Globus pallidus (tissue), 1 donor: Measurements from ENCODE around the gene NCOA7.
"Not testable (repeated sequence)": the region's sequence is repeated elsewhere in the genome, so short reads cannot be mapped to it uniquely, and the experiment has no call there.

Experiments used
- DNase-seq: peaks from one replicate; pipeline ENCODE4 v3.0.0-alpha.2; 2015; ENCODE audit warnings: low spot score

Gene NCOA7

GRCh38 chr6:125835221-125835744 lies 44.5 kb downstream of the NCOA7 start:
- no peak for DNase-seq

GRCh38 chr6:125836466-125836865 lies 45.7 kb downstream of the NCOA7 start:
- no peak for DNase-seq

GRCh38 chr6:125839471-125839870 lies 48.7 kb downstream of the NCOA7 start:
- peak; percentile 82 for DNase-seq

GRCh38 chr6:125839879-125840278 lies 49.1 kb downstream of the NCOA7 start:
- DNase-seq, result no peak

- DNase-seq, result no peak
Measured at GRCh38 chr6:125841356-125842090, 50.8 kb downstream of the NCOA7 start.

- DNase-seq, result no peak
Measured at GRCh38 chr6:125842091-125842626, 51.4 kb downstream of the NCOA7 start.

- peak; percentile 74 for DNase-seq
Measured at GRCh38 chr6:125843593-125843992, 52.8 kb downstream of the NCOA7 start.

- no peak for DNase-seq
Measured at GRCh38 chr6:125844989-125845388, 54.2 kb downstream of the NCOA7 start.

- no peak for DNase-seq
Measured at GRCh38 chr6:125846292-125847024, 55.7 kb downstream of the NCOA7 start.

- not testable (repeated sequence) for DNase-seq
Measured at GRCh38 chr6:125848286-125848685, 57.5 kb downstream of the NCOA7 start.

GRCh38 chr6:125850361-125850760 lies 59.6 kb downstream of the NCOA7 start:
- peak; percentile 85 for DNase-seq

- DNase-seq, result no peak
Measured at GRCh38 chr6:125852587-125852986, 61.8 kb downstream of the NCOA7 start.

GRCh38 chr6:125853168-125853567 lies 62.4 kb downstream of the NCOA7 start:
- no peak for DNase-seq

- no peak for DNase-seq
Measured at GRCh38 chr6:125853756-125854155, 63.0 kb downstream of the NCOA7 start.

GRCh38 chr6:125854355-125854754 lies 63.6 kb downstream of the NCOA7 start:
- DNase-seq, result no peak

GRCh38 chr6:125855783-125856182 lies 65.0 kb downstream of the NCOA7 start:
- DNase-seq, result no peak

- no peak for DNase-seq
Measured at GRCh38 chr6:125857846-125858245, 67.1 kb downstream of the NCOA7 start.

GRCh38 chr6:125858427-125859320 lies 67.9 kb downstream of the NCOA7 start:
- DNase-seq, result peak; percentile 89

GRCh38 chr6:125859727-125860126 lies 69.0 kb downstream of the NCOA7 start:
- DNase-seq, result no peak

- DNase-seq, result no peak
Measured at GRCh38 chr6:125863023-125863422, 72.3 kb downstream of the NCOA7 start.

GRCh38 chr6:125865015-125865414 lies 74.3 kb downstream of the NCOA7 start:
- DNase-seq, result no peak

GRCh38 chr6:125866433-125866832 lies 75.7 kb downstream of the NCOA7 start:
- DNase-seq, result no peak
